K562 (cell line): Measurements from ENCODE around the gene IRF2BP2. TPM values are rescaled to one million over a fixed set of nuclear protein-coding genes. Genes with fewer than 3 reads are reported as not detected.

Experiments
- MLX ChIP-seq, 2 experiments: fragments of 450-650 bp in 1 of 2; sonication (generic) in 1 of 2; formaldehyde crosslinking; conservative IDR thresholded peaks; 2 replicates each; pipeline versions ENCODE4 v1.4.0 to v1.8.1; 2020 to 2022; ENCODE audit warnings: mild to moderate bottlenecking in 1 of 2, missing genetic modification reagents in 1 of 2
- NR4A1 ChIP-seq, 2 experiments: fragments of 250-450 bp in 1 of 2; fragments of 450-650 bp in 1 of 2; sonication (Bioruptor Pico) in 1 of 2; IDR thresholded peaks; 2 replicates each; pipeline versions ENCODE4 v1.4.0 to v1.6.1; 2016 to 2020; ENCODE audit warnings: mild to moderate bottlenecking in 2 of 2, missing compliant biosample characterization in 1 of 2, missing genetic modification characterization in 1 of 2, moderate library complexity in 1 of 2
- REST ChIP-seq, 2 experiments: fragments of 450-650 bp; formaldehyde crosslinking in 1 of 2; IDR thresholded peaks; 2 replicates each; pipeline versions ENCODE4 v1.4.0 to v1.6.1; 2014 to 2020; ENCODE audit warnings: mild to moderate bottlenecking in 2 of 2, borderline replicate concordance in 1 of 2, low read depth in 1 of 2
- RNF219 ChIP-seq: fragments of 250-450 bp; sonication (Bioruptor Pico); IDR thresholded peaks from 2 replicates; pipeline ENCODE4 v1.5.0; 2022; ENCODE audit warnings: mild to moderate bottlenecking
- ZBTB11 ChIP-seq, 3 experiments: fragments of 200-800 bp in 1 of 3; fragments of 250-450 bp in 1 of 3; fragments of 450-650 bp in 1 of 3; sonication (Bioruptor Pico) in 1 of 3; sonication (Bioruptor generic) in 1 of 3; formaldehyde crosslinking in 1 of 3; IDR thresholded peaks; 2 replicates each; pipeline versions ENCODE4 v1.6.1 to v1.8.0; 2016 to 2022; ENCODE audit warnings: mild to moderate bottlenecking in 2 of 3, missing genetic modification characterization in 2 of 3, missing compliant biosample characterization in 1 of 3, moderate library complexity in 1 of 3
- ZNF449 ChIP-seq: fragments of 250-450 bp; sonication (Bioruptor Pico); IDR thresholded peaks from 2 replicates; pipeline ENCODE4 v1.8.0; 2022; ENCODE audit warnings: moderate library complexity, mild to moderate bottlenecking, inconsistent platforms
- polyA plus RNA-seq, 8 experiments: library from polyadenylated mRNA; depleted of rRNA in 4 of 8; stranded (reverse) in 5 of 8; unstranded in 3 of 8; fragments of >200 nt; fragmentation: Nextera tagmentation in 2 of 8; fragmentation: Illumina TruSeq in 1 of 8; extraction: Ambion mirVana in 2 of 8; extraction: Trizol in 1 of 8; gene quantifications; 2 replicates each; pipeline versions ENCODE4 v1.2.1 to v1.2.3, GENCODE V29; 2011 to 2014; ENCODE audit warnings: inconsistent platforms in 1 of 8, missing spikeins in 1 of 8
- total RNA-seq, 7 experiments: library from RNA; depleted of rRNA in 6 of 7; stranded (reverse); fragments of >200 nt in 6 of 7; fragmentation: Illumina TruSeq in 2 of 7; extraction: Trizol in 2 of 7; gene quantifications; 2 replicates each; pipeline versions ENCODE4 v1.2.1 to v1.2.3, GENCODE V29; 2011 to 2021; ENCODE audit warnings: low replicate concordance in 1 of 7

Gene IRF2BP2
- total and polyA plus RNA-seq, 9 of the 15 experiments (the other 6 are each of a cell fraction or from before 2014, with no cell fraction given), result 7.7 to 68.6 (median 22.1) TPM

GRCh38 chr1:234617131-234617985 is 7.4 kb upstream of the IRF2BP2 start (continued):
- TF ChIP-seq REST (IDR thresholded peaks at IDR 0.05; ENCODE audit: borderline replicate concordance), result peak; percentile 28; the same call in 1 of the 2 replicates
- no peak for TF ChIP-seq REST (CRISPR knock-in tag; IDR thresholded peaks at IDR 0.05; ENCODE audit: low read depth)
- peak; percentile 94 for TF ChIP-seq ZNF449
- no peak for TF ChIP-seq MLX (CRISPR knock-in tag; conservative IDR thresholded peaks at IDR 0.05)
- peak in 1 of 3 experiments; percentile 71; a peak in 2 of 6 replicates for TF ChIP-seq ZBTB11 (CRISPR knock-in tag; IDR thresholded peaks at IDR 0.05)
- TF ChIP-seq NR4A1 (CRISPR knock-in tag; IDR thresholded peaks at IDR 0.05), result no peak
- TF ChIP-seq NR4A1 (tag; IDR thresholded peaks at IDR 0.05), result no peak
- peak; percentile 67; the same call in 1 of the 2 replicates for TF ChIP-seq RNF219 (CRISPR knock-in tag)
